ENCODE data around the gene ZNF512. TPM values are rescaled to one million over a fixed set of nuclear protein-coding genes. Genes with fewer than 3 reads are reported as not detected.

The ZNF512 gene
- total and polyA plus RNA-seq, 12 donors, result 12.8 to 82.5 (median 29.5) TPM

- 79 to 85% (median 81%) methylated on average over 16 of the region's 16 CpGs for WGBS, 4 donors
- intact Hi-C loops (cut with DNase I), result no loop called here
- no peak for TF ChIP-seq CTCF (IDR thresholded peaks at IDR 0.05)
- TF ChIP-seq POLR2A (IDR thresholded peaks at IDR 0.05), result no peak
- H3K27me3 ChIP-seq, result no peaks in the 10 kb centered on the region
- peaks cover 0 to 52% of the 10 kb centered on the region in 2 donors for H3K36me3 ChIP-seq (replicated peaks in 1 of 2)
- peaks cover 16 to 43% of the 10 kb centered on the region in 2 donors for H3K4me1 ChIP-seq (replicated peaks in 1 of 2)
- H3K9me3 ChIP-seq (replicated peaks in 1 of 3), result no peaks in the 10 kb centered on the region
- DNase-seq, result no peak
- H3K4me3 ChIP-seq, result peak overlapping the region in 3 of 4 donors; percentile 51 to 96 (median 81)
- no peak overlapping the region for H3K27ac ChIP-seq
Observed at GRCh38 chr2:27664622-27665363, 82.0 kb downstream of the ZNF512 start.

- WGBS, 4 donors, result 59 to 67% (median 61%) methylated on average over 1 of the region's 1 CpG
- Histone ChIP-seq H3K4me3 (no peak overlapping the region), H3K27me3 (no peaks in the 10 kb centered on the region), H3K27ac (no peak overlapping the region), H3K36me3 (replicated peaks in 1 of 2) (peaks cover 0 to 58% of the 10 kb centered on the region in 2 donors), H3K9me3 (replicated peaks in 1 of 3) (no peaks in the 10 kb centered on the region), H3K4me1 (replicated peaks in 1 of 2) (peaks cover 14 to 36% of the 10 kb centered on the region in 2 donors)
- no peak for DNase-seq
- intact Hi-C loops (cut with DNase I), result no loop called here
- no peak for TF ChIP-seq POLR2A (IDR thresholded peaks at IDR 0.05)
Observed at GRCh38 chr2:27667446-27667845, 84.6 kb downstream of the ZNF512 start.

- DNase-seq, result no peak
- no peaks in the 10 kb centered on the region for H3K9me3 ChIP-seq (replicated peaks in 1 of 3)
- H3K4me1 ChIP-seq (replicated peaks in 1 of 2), result peaks cover 0 to 13% of the 10 kb centered on the region in 2 donors
- 90 to 93% (median 92%) methylated on average over 4 of the region's 4 CpGs for WGBS, 4 donors
- no peak overlapping the region for H3K4me3 ChIP-seq
- H3K27ac ChIP-seq, result no peak overlapping the region
- TF ChIP-seq POLR2A (IDR thresholded peaks at IDR 0.05), result no peak
- TF ChIP-seq CTCF (IDR thresholded peaks at IDR 0.05), result no peak
- intact Hi-C loops (cut with DNase I), result no loop called here
- no peaks in the 10 kb centered on the region for H3K27me3 ChIP-seq
- H3K36me3 ChIP-seq (replicated peaks in 1 of 2), result peaks cover 0 to 73% of the 10 kb centered on the region in 2 donors
Observed at GRCh38 chr2:27671235-27671634, 88.4 kb downstream of the ZNF512 start.

Small RNAs within 50 kb of the gene (small RNA-seq; reads per million reads assigned to genes)
- 0 reads per million in 2 donors for gene RF00340

Other genes starting within 250 kb of the ZNF512 start
- 10 to 100 TPM; 30.6 to 60.4 (median 47.2) TPM for gene GTF3C2, start 226.3 kb upstream of the ZNF512 start, total RNA-seq
- gene GTF3C2, start 226.3 kb upstream of the ZNF512 start, polyA plus RNA-seq, result 10 to 100 TPM; 52.3 to 73.9 (median 60.9) TPM
- gene EIF2B4, start 212.7 kb upstream of the ZNF512 start, total RNA-seq, result 10 to 100 TPM; 34.2 to 51.5 (median 43.2) TPM
- 100 to 1,000 TPM in 2 of 3 donors, 10 to 100 TPM in 1; 55.3 to 165 (median 131) TPM for gene EIF2B4, start 212.7 kb upstream of the ZNF512 start, polyA plus RNA-seq
- gene SNX17, start 212.4 kb upstream of the ZNF512 start, total RNA-seq, result 100 to 1,000 TPM; 119 to 174 (median 130) TPM
- gene SNX17, start 212.4 kb upstream of the ZNF512 start, polyA plus RNA-seq, result 10 to 100 TPM; 66.8 to 89.0 (median 79.0) TPM
- 10 to 100 TPM in 7 of 9 donors, 1 to 10 TPM in 2; 3.1 to 29.2 (median 15.6) TPM for gene ZNF513, start 202.3 kb upstream of the ZNF512 start, total RNA-seq
- gene ZNF513, start 202.3 kb upstream of the ZNF512 start, polyA plus RNA-seq, result 10 to 100 TPM in 2 of 3 donors, 1 to 10 TPM in 1; 6.1 to 83.7 (median 72.5) TPM
- 10 to 100 TPM; 50.1 to 78.9 (median 60.6) TPM for gene PPM1G, start 173.5 kb upstream of the ZNF512 start, total RNA-seq
- 100 to 1,000 TPM in 1 of 3 donors, 10 to 100 TPM in 2; 51.0 to 107 (median 54.7) TPM for gene PPM1G, start 173.5 kb upstream of the ZNF512 start, polyA plus RNA-seq
- 100 to 1,000 TPM in 1 of 9 donors, 10 to 100 TPM in 8; 48.4 to 100 (median 75.4) TPM for gene NRBP1, start 154.4 kb upstream of the ZNF512 start, total RNA-seq
- 100 to 1,000 TPM in 1 of 3 donors, 10 to 100 TPM in 2; 52.7 to 126 (median 58.1) TPM for gene NRBP1, start 154.4 kb upstream of the ZNF512 start, polyA plus RNA-seq
- gene KRTCAP3, start 140.7 kb upstream of the ZNF512 start, total RNA-seq, result 1 to 10 TPM; 1.2 to 8.2 (median 4.2) TPM
- 1 to 10 TPM; 1.4 to 6.4 (median 5.4) TPM for gene KRTCAP3, start 140.7 kb upstream of the ZNF512 start, polyA plus RNA-seq
- 10 to 100 TPM in 8 of 9 donors, 1 to 10 TPM in 1; 6.3 to 28.1 (median 15.7) TPM for gene IFT172, start 93.3 kb upstream of the ZNF512 start, total RNA-seq
- gene IFT172, start 93.3 kb upstream of the ZNF512 start, polyA plus RNA-seq, result 100 to 1,000 TPM in 1 of 3 donors, 10 to 100 TPM in 1, 1 to 10 TPM in 1; 9.8 to 113 (median 75.6) TPM
- 100 to 1,000 TPM in 6 of 9 donors, 10 to 100 TPM in 3; 35.3 to 321 (median 115) TPM for gene FNDC4, start 87.8 kb upstream of the ZNF512 start, total RNA-seq
- gene FNDC4, start 87.8 kb upstream of the ZNF512 start, polyA plus RNA-seq, result 100 to 1,000 TPM in 2 of 3 donors, 10 to 100 TPM in 1; 51.3 to 331 (median 101) TPM
- 10 to 100 TPM in 2 of 9 donors, 1 to 10 TPM in 6, under 1 TPM in 1; 0.24 to 24.0 (median 6.3) TPM for gene GCKR, start 86.2 kb upstream of the ZNF512 start, total RNA-seq
- gene GCKR, start 86.2 kb upstream of the ZNF512 start, polyA plus RNA-seq, result 10 to 100 TPM in 2 of 3 donors, 1 to 10 TPM in 1; 9.4 to 29.4 (median 17.3) TPM
- gene CCDC121, start 46.0 kb downstream of the ZNF512 start, total RNA-seq, result 10 to 100 TPM in 1 of 9 donors, 1 to 10 TPM in 8; 1.6 to 46.9 (median 3.7) TPM
- gene CCDC121, start 46.0 kb downstream of the ZNF512 start, polyA plus RNA-seq, result 1 to 10 TPM in 2 of 3 donors, under 1 TPM in 1; 0.51 to 6.4 (median 1.4) TPM
- 10 to 100 TPM; 21.6 to 41.3 (median 24.9) TPM for gene GPN1, start 46.0 kb downstream of the ZNF512 start, total RNA-seq
- gene GPN1, start 46.0 kb downstream of the ZNF512 start, polyA plus RNA-seq, result 10 to 100 TPM; 10.6 to 44.6 (median 12.8) TPM
- gene SUPT7L, start 80.6 kb downstream of the ZNF512 start, total RNA-seq, result 10 to 100 TPM; 16.6 to 48.4 (median 32.0) TPM
- 10 to 100 TPM; 36.8 to 51.4 (median 50.0) TPM for gene SUPT7L, start 80.6 kb downstream of the ZNF512 start, polyA plus RNA-seq
- gene SLC4A1AP, start 80.8 kb downstream of the ZNF512 start, total RNA-seq, result 10 to 100 TPM; 14.4 to 36.9 (median 22.4) TPM
- gene SLC4A1AP, start 80.8 kb downstream of the ZNF512 start, polyA plus RNA-seq, result 10 to 100 TPM; 13.0 to 41.1 (median 15.0) TPM
- 1,000 to 10,000 TPM in 1 of 9 donors, 100 to 1,000 TPM in 8; 211 to 1,020 (median 479) TPM for gene MRPL33, start 188.7 kb downstream of the ZNF512 start, total RNA-seq
- gene MRPL33, start 188.7 kb downstream of the ZNF512 start, polyA plus RNA-seq, result 100 to 1,000 TPM; 253 to 508 (median 491) TPM